DOHH2 (cell line): Measurements from ENCODE around the gene IFI44.
A peak's percentile ranks its signal among the peaks of the same experiment; 100 is the strongest.

Experiments
- H3F3A ChIP-seq: fragments of 200-600 bp; sonication (generic), shearing (Covaris generic); 2 replicates; pipeline ENCODE4 v1.6.0; 2016; ENCODE audit warnings: antibody characterized with exemption, mild to moderate bottlenecking; ENCODE audit not compliant: control insufficient read depth, insufficient read depth
- H3K27ac ChIP-seq: fragments of 200-600 bp; sonication (generic); 2 replicates; pipeline ENCODE4 v1.5.1; 2014; ENCODE audit warnings: low read depth, mild to moderate bottlenecking, low read length, moderate library complexity
- H3K27me3 ChIP-seq: fragments of 200-600 bp; sonication (generic); 2 replicates; pipeline ENCODE4 v1.6.1; 2014; ENCODE audit warnings: mild to moderate bottlenecking, low read length, mixed read lengths; ENCODE audit not compliant: control insufficient read depth
- H3K36me3 ChIP-seq: fragments of 200-600 bp; sonication (generic); 2 replicates; pipeline ENCODE4 v1.6.1; 2014; ENCODE audit warnings: mild to moderate bottlenecking, low read length, moderate library complexity, mixed read lengths; ENCODE audit not compliant: control insufficient read depth
- H3K4me1 ChIP-seq: fragments of 200-600 bp; sonication (generic); 2 replicates; pipeline ENCODE4 v1.6.1; 2014; ENCODE audit warnings: mild to moderate bottlenecking, low read length, mixed read lengths; ENCODE audit not compliant: control insufficient read depth
- H3K4me2 ChIP-seq: fragments of 200-600 bp; sonication (generic); 2 replicates; pipeline ENCODE4 v1.6.0; 2014; ENCODE audit warnings: mild to moderate bottlenecking, low read length, moderate library complexity
- H3K4me3 ChIP-seq: fragments of 200-600 bp; sonication (generic); 2 replicates; pipeline ENCODE4 v1.5.1; 2014; ENCODE audit warnings: mild to moderate bottlenecking, low read length, mixed read lengths
- H3K79me2 ChIP-seq: fragments of 200-600 bp; sonication (generic); 2 replicates; pipeline ENCODE4 v1.6.1; 2014; ENCODE audit warnings: mild to moderate bottlenecking, low read length, mixed read lengths; ENCODE audit not compliant: control insufficient read depth
- H3K9me2 ChIP-seq: fragments of 200-600 bp; sonication (generic); replicated peaks from 2 replicates; pipeline ENCODE4 v1.6.1; 2014; ENCODE audit warnings: mild to moderate bottlenecking, low read length, mixed read lengths; ENCODE audit not compliant: control insufficient read depth
- H3K9me3 ChIP-seq: fragments of 200-600 bp; sonication (generic); 2 replicates; pipeline ENCODE4 v1.6.1; 2014; ENCODE audit warnings: antibody characterized with exemption, low read length, mixed read lengths; ENCODE audit not compliant: control insufficient read depth, insufficient read depth
- H4K20me1 ChIP-seq: fragments of 200-600 bp; sonication (generic); 2 replicates; pipeline ENCODE4 v1.6.0; 2014; ENCODE audit warnings: low read depth, mild to moderate bottlenecking, antibody characterized with exemption, low read length, moderate library complexity; ENCODE audit not compliant: control insufficient read depth, insufficient read depth
- EZH2phosphoT487 ChIP-seq: fragments of 200-600 bp; sonication (generic); IDR thresholded peaks from 2 replicates; pipeline ENCODE4 v1.6.1; 2017; ENCODE audit warnings: borderline replicate concordance, mild to moderate bottlenecking, antibody characterized with exemption, low read length, moderate library complexity, mixed read lengths
- TF ChIP-seq, protein P1 (sequence below): fragments of 200-600 bp; sonication (generic); IDR thresholded peaks from one replicate; pipeline ENCODE4 v1.5.1; 2014; ENCODE audit warnings: antibody characterized with exemption, mild to moderate bottlenecking, low read depth, low read length; ENCODE audit not compliant: poor library complexity, severe bottlenecking

The IFI44 gene

GRCh38 chr1:78604643-78605042, 45.0 kb upstream of the IFI44 start:
- Histone ChIP-seq H3F3A (no peaks in the 10 kb centered on the region), H3K4me3 (no peak overlapping the region), H4K20me1 (no peaks in the 10 kb centered on the region), H3K9me3 (no peaks in the 10 kb centered on the region), H3K27ac (no peak overlapping the region), H3K9me2 (no peaks in the 10 kb centered on the region), H3K27me3 (no peaks in the 10 kb centered on the region; the same call in 1 of the 2 replicates), H3K4me2 (no peak overlapping the region), H3K79me2 (no peaks in the 10 kb centered on the region), H3K36me3 (no peaks in the 10 kb centered on the region), H3K4me1 (no peaks in the 10 kb centered on the region)
- no peak for TF ChIP-seq EZH2phosphoT487
- TF ChIP-seq, protein P1, sequence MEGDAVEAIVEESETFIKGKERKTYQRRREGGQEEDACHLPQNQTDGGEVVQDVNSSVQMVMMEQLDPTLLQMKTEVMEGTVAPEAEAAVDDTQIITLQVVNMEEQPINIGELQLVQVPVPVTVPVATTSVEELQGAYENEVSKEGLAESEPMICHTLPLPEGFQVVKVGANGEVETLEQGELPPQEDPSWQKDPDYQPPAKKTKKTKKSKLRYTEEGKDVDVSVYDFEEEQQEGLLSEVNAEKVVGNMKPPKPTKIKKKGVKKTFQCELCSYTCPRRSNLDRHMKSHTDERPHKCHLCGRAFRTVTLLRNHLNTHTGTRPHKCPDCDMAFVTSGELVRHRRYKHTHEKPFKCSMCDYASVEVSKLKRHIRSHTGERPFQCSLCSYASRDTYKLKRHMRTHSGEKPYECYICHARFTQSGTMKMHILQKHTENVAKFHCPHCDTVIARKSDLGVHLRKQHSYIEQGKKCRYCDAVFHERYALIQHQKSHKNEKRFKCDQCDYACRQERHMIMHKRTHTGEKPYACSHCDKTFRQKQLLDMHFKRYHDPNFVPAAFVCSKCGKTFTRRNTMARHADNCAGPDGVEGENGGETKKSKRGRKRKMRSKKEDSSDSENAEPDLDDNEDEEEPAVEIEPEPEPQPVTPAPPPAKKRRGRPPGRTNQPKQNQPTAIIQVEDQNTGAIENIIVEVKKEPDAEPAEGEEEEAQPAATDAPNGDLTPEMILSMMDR: no peak

DNA sequence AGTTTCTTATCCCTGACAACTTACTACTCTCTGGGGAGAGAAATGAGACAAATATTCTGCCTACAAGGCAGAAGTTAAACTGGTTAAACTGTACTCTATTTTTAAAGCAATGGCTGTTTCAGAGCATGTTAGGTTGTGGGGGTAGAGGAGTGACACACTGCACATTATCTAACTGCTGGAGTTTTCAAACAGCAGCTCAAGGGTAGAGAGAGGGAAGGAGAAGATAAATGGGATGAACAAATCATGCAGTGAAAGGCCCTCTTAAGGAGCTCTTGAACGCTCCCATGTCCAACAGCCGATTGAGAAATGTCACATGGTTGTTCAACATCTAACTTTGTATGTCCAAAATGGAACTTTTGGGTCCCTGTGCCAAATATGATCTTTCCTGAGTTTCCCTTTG, 43.4 kb upstream of the IFI44 start:
- no peaks in the 10 kb centered on the region for H4K20me1 ChIP-seq
- H3K9me3 ChIP-seq: no peaks in the 10 kb centered on the region
- no peak overlapping the region for H3K4me2 ChIP-seq
- H3K4me3 ChIP-seq: no peak overlapping the region
- H3K27me3 ChIP-seq: no peaks in the 10 kb centered on the region; the same call in 1 of the 2 replicates
- H3K9me2 ChIP-seq: no peaks in the 10 kb centered on the region
- H3K27ac ChIP-seq: no peak overlapping the region
- H3F3A ChIP-seq: no peaks in the 10 kb centered on the region
- no peaks in the 10 kb centered on the region for H3K4me1 ChIP-seq
- H3K79me2 ChIP-seq: no peaks in the 10 kb centered on the region
- H3K36me3 ChIP-seq: no peaks in the 10 kb centered on the region
- no peak for TF ChIP-seq EZH2phosphoT487
- TF ChIP-seq, protein P1: no peak

GRCh38 chr1:78607334-78607927, 42.2 kb upstream of the IFI44 start:
- no peak overlapping the region for H3K27ac ChIP-seq

More at GRCh38 chr1:78607334-78607927, 42.2 kb upstream of the IFI44 start:
- no peaks in the 10 kb centered on the region for H3K9me2 ChIP-seq
- no peaks in the 10 kb centered on the region for H4K20me1 ChIP-seq
- H3K27me3 ChIP-seq: no peaks in the 10 kb centered on the region
- no peaks in the 10 kb centered on the region for H3K36me3 ChIP-seq
- H3K4me2 ChIP-seq: no peak overlapping the region
- H3K4me3 ChIP-seq: no peak overlapping the region
- H3K9me3 ChIP-seq: no peaks in the 10 kb centered on the region
- no peaks in the 10 kb centered on the region for H3K79me2 ChIP-seq
- no peaks in the 10 kb centered on the region for H3F3A ChIP-seq
- no peaks in the 10 kb centered on the region for H3K4me1 ChIP-seq
- no peak for TF ChIP-seq EZH2phosphoT487
- TF ChIP-seq, protein P1: peak; percentile 20
